K562 (cell line): ENCODE results near the gene SGMS1. TPM values are rescaled to one million over a fixed set of nuclear protein-coding genes. Genes with fewer than 3 reads are reported as not detected.

Experiments
- ADNP ChIP-seq: fragments of 200-800 bp; sonication (Bioruptor generic); IDR thresholded peaks from 2 replicates; pipeline ENCODE4 v1.6.1; 2016; ENCODE audit warnings: missing genetic modification characterization, missing compliant biosample characterization
- ESRRB ChIP-seq: fragments of 250-450 bp; sonication (Bioruptor Pico); IDR thresholded peaks from 2 replicates; pipeline ENCODE4 v1.5.0; 2020; ENCODE audit warnings: mild to moderate bottlenecking, moderate library complexity, borderline replicate concordance
- HDAC8 ChIP-seq: fragments of 450-650 bp; IDR thresholded peaks from 2 replicates; pipeline ENCODE4 v1.6.1; 2016; ENCODE audit warnings: mild to moderate bottlenecking, missing genetic modification characterization, moderate library complexity, missing compliant biosample characterization
- JUND ChIP-seq, 2 experiments: IDR thresholded peaks; 2 replicates in 1 of 2; 3 replicates in 1 of 2; pipeline ENCODE4 v1.6.1; 2011; ENCODE audit warnings: borderline replicate concordance in 2 of 2, low read depth in 2 of 2, low read length in 2 of 2, improper control_type of control experiment in 1 of 2, missing biosample characterization in 1 of 2, missing genetic modification characterization in 1 of 2, missing genetic modification reagents in 1 of 2
- NFE2L1 ChIP-seq: fragments of 450-650 bp; IDR thresholded peaks from 2 replicates; pipeline ENCODE4 v1.6.1; 2016; ENCODE audit warnings: missing genetic modification characterization, low read depth, mild to moderate bottlenecking, missing compliant biosample characterization, moderate library complexity, borderline replicate concordance
- RAD51 ChIP-seq: fragments of 450-650 bp; IDR thresholded peaks from 2 replicates; pipeline ENCODE4 v1.7.1; 2016; ENCODE audit warnings: low read depth, mild to moderate bottlenecking, borderline replicate concordance
- RBFOX2 ChIP-seq: fragments of 200-400 bp; formaldehyde crosslinking; IDR thresholded peaks from 2 replicates; pipeline ENCODE4 v1.6.1; 2017; ENCODE audit warnings: low read depth, mild to moderate bottlenecking, low read length, moderate library complexity
- ZNF23 ChIP-seq: fragments of 250-450 bp; sonication (Bioruptor Pico); IDR thresholded peaks from 2 replicates; pipeline ENCODE4 v1.4.0; 2020; ENCODE audit warnings: mild to moderate bottlenecking
- ZNF282 ChIP-seq: sonication (generic); formaldehyde crosslinking; IDR thresholded peaks from 2 replicates; pipeline ENCODE4 v1.8.1; 2023; ENCODE audit warnings: missing genetic modification reagents
- ZNF79 ChIP-seq: fragments of 250-450 bp; sonication (Bioruptor Pico); IDR thresholded peaks from 2 replicates; pipeline ENCODE4 v1.4.0; 2020; ENCODE audit warnings: low read depth, mild to moderate bottlenecking, moderate library complexity
- polyA plus RNA-seq, 8 experiments: library from polyadenylated mRNA; depleted of rRNA in 4 of 8; stranded (reverse) in 5 of 8; unstranded in 3 of 8; fragments of >200 nt; fragmentation: Nextera tagmentation in 2 of 8; fragmentation: Illumina TruSeq in 1 of 8; extraction: Ambion mirVana in 2 of 8; extraction: Trizol in 1 of 8; gene quantifications; 2 replicates each; pipeline versions ENCODE4 v1.2.1 to v1.2.3, GENCODE V29; 2011 to 2014; ENCODE audit warnings: inconsistent platforms in 1 of 8, missing spikeins in 1 of 8
- total RNA-seq, 7 experiments: library from RNA; depleted of rRNA in 6 of 7; stranded (reverse); fragments of >200 nt in 6 of 7; fragmentation: Illumina TruSeq in 2 of 7; extraction: Trizol in 2 of 7; gene quantifications; 2 replicates each; pipeline versions ENCODE4 v1.2.1 to v1.2.3, GENCODE V29; 2011 to 2021; ENCODE audit warnings: low replicate concordance in 1 of 7
- TF ChIP-seq, protein P1 (sequence below): sonication (generic); formaldehyde crosslinking; IDR thresholded peaks from 2 replicates; pipeline ENCODE4 v1.9.0; 2022; ENCODE audit warnings: mild to moderate bottlenecking, missing genetic modification reagents

SGMS1 gene
- total and polyA plus RNA-seq, 9 of the 15 experiments (the other 6 are each of a cell fraction or from before 2014, with no cell fraction given) = 22.6 to 232 (median 82.2) TPM

- TF ChIP-seq, protein P1, sequence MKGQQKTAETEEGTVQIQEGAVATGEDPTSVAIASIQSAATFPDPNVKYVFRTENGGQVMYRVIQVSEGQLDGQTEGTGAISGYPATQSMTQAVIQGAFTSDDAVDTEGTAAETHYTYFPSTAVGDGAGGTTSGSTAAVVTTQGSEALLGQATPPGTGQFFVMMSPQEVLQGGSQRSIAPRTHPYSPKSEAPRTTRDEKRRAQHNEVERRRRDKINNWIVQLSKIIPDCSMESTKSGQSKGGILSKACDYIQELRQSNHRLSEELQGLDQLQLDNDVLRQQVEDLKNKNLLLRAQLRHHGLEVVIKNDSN = no peak
- TF ChIP-seq RAD51 = no peak
- no peak for TF ChIP-seq ZNF79 (CRISPR knock-in tag)
- no peak for TF ChIP-seq ESRRB
- TF ChIP-seq ZNF282 (CRISPR knock-in tag) = no peak
- TF ChIP-seq ADNP (tag) = peak; percentile 75
- TF ChIP-seq ZNF23 (CRISPR knock-in tag) = 0 out of 2 replicates have a peak, but pooled peaks have one; percentile 7
- TF ChIP-seq HDAC8 = no peak
- TF ChIP-seq JUND (IDR thresholded peaks at IDR 0.05; ENCODE audit: borderline replicate concordance, low read depth, low read length) = peak; percentile 92
- peak; percentile 75; the same call in 1 of the 3 replicates for TF ChIP-seq JUND (tag; IDR thresholded peaks at IDR 0.05; ENCODE audit: borderline replicate concordance, low read depth, low read length)
- peak; percentile 65 for TF ChIP-seq RBFOX2
- TF ChIP-seq NFE2L1 = no peak
- TF ChIP-seq, all 486 proteins: peak for 124
Observed at GRCh38 chr10:50326757-50327701, 296.7 kb downstream of the SGMS1 start (continued).
